Measurements from ENCODE around the gene ZNF438. TPM values are rescaled to one million over a fixed set of nuclear protein-coding genes. Genes with fewer than 3 reads are reported as not detected.

Gene ZNF438
- total and polyA plus RNA-seq, 10 of the 15 experiments (the other 5 are each of a cell fraction or from before 2014, with no cell fraction given) = 0.93 to 5.2 (median 1.9) TPM

DNA sequence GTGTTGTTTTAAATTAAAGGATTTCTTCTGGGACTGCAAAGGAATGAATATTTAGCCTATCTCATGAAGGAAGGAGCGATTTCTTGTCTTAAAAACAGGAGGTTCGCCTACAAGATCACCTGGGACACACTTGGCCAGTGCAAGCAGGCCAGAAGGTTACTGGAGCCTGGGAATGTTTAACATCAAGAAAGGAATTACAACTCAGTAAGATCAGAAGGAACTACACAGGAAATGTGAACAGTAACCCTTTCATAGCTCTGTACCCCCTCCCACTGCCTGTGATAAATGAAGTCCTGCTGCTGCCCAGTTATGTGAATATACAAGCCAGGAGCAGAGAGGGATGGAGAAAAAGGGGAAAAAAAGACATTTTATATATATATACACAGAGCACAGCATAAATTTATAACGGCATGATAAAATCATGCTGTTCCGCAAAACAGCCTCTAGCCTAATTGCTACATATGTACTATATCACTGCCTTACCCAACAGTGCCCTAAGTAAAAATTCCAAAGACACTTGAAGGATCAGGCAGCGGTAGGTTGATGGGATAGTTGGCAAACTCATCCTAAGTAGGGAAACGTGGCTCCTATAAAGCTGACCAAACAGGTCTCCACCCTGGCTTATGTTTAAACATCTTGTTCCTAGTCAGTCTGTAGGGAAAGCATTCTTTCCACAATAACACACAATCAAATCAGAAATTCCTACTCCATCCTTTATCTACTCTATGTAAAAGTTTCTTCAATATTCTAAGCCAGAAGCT lies 63.8 kb downstream of the ZNF438 start:
- in situ Hi-C loops (cut with MboI) = no loop called here
- no peaks in the 10 kb centered on the region for H3K79me2 ChIP-seq (ENCODE audit: control insufficient read depth, insufficient read depth, low read length)
- H3K4me2 ChIP-seq (ENCODE audit: control insufficient read depth, insufficient read depth) = no peak overlapping the region
- H3K27me3 ChIP-seq (replicated peaks in 1 of 2; ENCODE audit: control insufficient read depth in 2 of 2, insufficient read depth in 2 of 2, low read length in 1 of 2) = no peaks in the 10 kb centered on the region
- H3K27ac ChIP-seq (ENCODE audit: control insufficient read depth, insufficient read depth) = no peak overlapping the region
- RAD21 ChIA-PET (ENCODE audit: unreplicated experiment) = no interaction called here
- POLR2A ChIA-PET = no interaction called here
- H3K9ac ChIP-seq (ENCODE audit: control insufficient read depth, insufficient read depth, low read length) = no peak overlapping the region
- BruUV-seq (replicated peaks) = no TSS peak
- DNase-seq (ENCODE audit: low read depth, low spot score) (no peak), ATAC-seq (no peak), FAIRE-seq (no peak)
- SMC1A ChIA-PET (ENCODE audit: uncharacterized antibody, unreplicated experiment) = interaction anchor here (0.7 to 1.0 kb wide), 3 partner anchors 9 to 581 kb away, joined by 3 read pairs; no protein-coding TSS in a partner anchor
- H2AFZ ChIP-seq (ENCODE audit: control insufficient read depth, low read depth, low read length) = no peak overlapping the region
- H3K4me1 ChIP-seq (ENCODE audit: control insufficient read depth, insufficient read depth, low read length) = no peaks in the 10 kb centered on the region
- TF ChIP-seq, protein P1, sequence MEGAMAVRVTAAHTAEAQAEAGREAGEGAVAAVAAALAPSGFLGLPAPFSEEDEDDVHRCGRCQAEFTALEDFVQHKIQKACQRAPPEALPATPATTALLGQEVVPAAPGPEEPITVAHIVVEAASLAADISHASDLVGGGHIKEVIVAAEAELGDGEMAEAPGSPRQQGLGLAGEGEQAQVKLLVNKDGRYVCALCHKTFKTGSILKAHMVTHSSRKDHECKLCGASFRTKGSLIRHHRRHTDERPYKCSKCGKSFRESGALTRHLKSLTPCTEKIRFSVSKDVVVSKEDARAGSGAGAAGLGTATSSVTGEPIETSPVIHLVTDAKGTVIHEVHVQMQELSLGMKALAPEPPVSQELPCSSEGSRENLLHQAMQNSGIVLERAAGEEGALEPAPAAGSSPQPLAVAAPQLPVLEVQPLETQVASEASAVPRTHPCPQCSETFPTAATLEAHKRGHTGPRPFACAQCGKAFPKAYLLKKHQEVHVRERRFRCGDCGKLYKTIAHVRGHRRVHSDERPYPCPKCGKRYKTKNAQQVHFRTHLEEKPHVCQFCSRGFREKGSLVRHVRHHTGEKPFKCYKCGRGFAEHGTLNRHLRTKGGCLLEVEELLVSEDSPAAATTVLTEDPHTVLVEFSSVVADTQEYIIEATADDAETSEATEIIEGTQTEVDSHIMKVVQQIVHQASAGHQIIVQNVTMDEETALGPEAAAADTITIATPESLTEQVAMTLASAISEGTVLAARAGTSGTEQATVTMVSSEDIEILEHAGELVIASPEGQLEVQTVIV (IDR thresholded peaks at IDR 0.05; ENCODE audit: borderline replicate concordance, partially characterized antibody) = no peak
- TF ChIP-seq MXI1 (IDR thresholded peaks at IDR 0.05; ENCODE audit: low read depth, low read length) (no peak), BACH1 (IDR thresholded peaks at IDR 0.05; ENCODE audit: borderline replicate concordance) (no peak), USF2 (IDR thresholded peaks at IDR 0.05; ENCODE audit: borderline replicate concordance, low read depth, low read length) (no peak), KLF5 (IDR thresholded peaks at IDR 0.05; ENCODE audit: partially characterized antibody) (no peak), SMAD5 (IDR thresholded peaks at IDR 0.05; ENCODE audit: low read depth) (no peak), ZZZ3 (IDR thresholded peaks at IDR 0.05; ENCODE audit: control insufficient read depth, insufficient read length, low read depth) (no peak), KAT2A (conservative IDR thresholded peaks at IDR 0.05; ENCODE audit: control insufficient read depth, low read depth, low read length) (no peak), BHLHE40 (IDR thresholded peaks at IDR 0.05; ENCODE audit: borderline replicate concordance in 1 of 2, low read depth in 2 of 2, low read length in 1 of 2) (no peak)
- TF ChIP-seq, protein P2, sequence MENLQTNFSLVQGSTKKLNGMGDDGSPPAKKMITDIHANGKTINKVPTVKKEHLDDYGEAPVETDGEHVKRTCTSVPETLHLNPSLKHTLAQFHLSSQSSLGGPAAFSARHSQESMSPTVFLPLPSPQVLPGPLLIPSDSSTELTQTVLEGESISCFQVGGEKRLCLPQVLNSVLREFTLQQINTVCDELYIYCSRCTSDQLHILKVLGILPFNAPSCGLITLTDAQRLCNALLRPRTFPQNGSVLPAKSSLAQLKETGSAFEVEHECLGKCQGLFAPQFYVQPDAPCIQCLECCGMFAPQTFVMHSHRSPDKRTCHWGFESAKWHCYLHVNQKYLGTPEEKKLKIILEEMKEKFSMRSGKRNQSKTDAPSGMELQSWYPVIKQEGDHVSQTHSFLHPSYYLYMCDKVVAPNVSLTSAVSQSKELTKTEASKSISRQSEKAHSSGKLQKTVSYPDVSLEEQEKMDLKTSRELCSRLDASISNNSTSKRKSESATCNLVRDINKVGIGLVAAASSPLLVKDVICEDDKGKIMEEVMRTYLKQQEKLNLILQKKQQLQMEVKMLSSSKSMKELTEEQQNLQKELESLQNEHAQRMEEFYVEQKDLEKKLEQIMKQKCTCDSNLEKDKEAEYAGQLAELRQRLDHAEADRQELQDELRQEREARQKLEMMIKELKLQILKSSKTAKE (IDR thresholded peaks at IDR 0.05; ENCODE audit: low read depth, poor library complexity, severe bottlenecking) = no peak
- TF ChIP-seq, protein P3, sequence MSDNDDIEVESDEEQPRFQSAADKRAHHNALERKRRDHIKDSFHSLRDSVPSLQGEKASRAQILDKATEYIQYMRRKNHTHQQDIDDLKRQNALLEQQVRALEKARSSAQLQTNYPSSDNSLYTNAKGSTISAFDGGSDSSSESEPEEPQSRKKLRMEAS (IDR thresholded peaks at IDR 0.05; ENCODE audit: low read depth, low read length) = no peak
- TF ChIP-seq, protein P4, sequence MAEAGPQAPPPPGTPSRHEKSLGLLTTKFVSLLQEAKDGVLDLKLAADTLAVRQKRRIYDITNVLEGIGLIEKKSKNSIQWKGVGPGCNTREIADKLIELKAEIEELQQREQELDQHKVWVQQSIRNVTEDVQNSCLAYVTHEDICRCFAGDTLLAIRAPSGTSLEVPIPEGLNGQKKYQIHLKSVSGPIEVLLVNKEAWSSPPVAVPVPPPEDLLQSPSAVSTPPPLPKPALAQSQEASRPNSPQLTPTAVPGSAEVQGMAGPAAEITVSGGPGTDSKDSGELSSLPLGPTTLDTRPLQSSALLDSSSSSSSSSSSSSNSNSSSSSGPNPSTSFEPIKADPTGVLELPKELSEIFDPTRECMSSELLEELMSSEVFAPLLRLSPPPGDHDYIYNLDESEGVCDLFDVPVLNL (IDR thresholded peaks at IDR 0.05; ENCODE audit: low read depth, low read length) = no peak
- H3K9me3 ChIP-seq (replicated peaks; ENCODE audit: control insufficient read depth, insufficient read depth, low read length) = no peaks in the 10 kb centered on the region
- no peaks in the 10 kb centered on the region for H4K20me1 ChIP-seq (ENCODE audit: control insufficient read depth, insufficient read depth)
- H3K36me3 ChIP-seq (ENCODE audit: control insufficient read depth in 2 of 2, insufficient read depth in 2 of 2, low read length in 1 of 2) = no peaks in the 10 kb centered on the region
- WGBS (ENCODE audit: insufficient coverage, insufficient replicate concordance, low lambda C conversion rate, missing lambda C conversion rate) = 85% methylated on average over 6 of the region's 6 CpGs
- H3K4me3 ChIP-seq = no peak overlapping the region
- intact Hi-C loops (cut with micrococcal nuclease; ENCODE audit: unreplicated experiment) = no loop called here
- CTCF ChIA-PET = no interaction called here
